Astrocyte of the cerebellum (primary cell): ENCODE data around the gene GRIN2A.

Experiments
- DNase-seq: peaks from one replicate; pipeline ENCODE4 v3.0.0-alpha.2; 2011; ENCODE audit warnings: low read depth
- H3K4me3 ChIP-seq: 2 replicates; pipeline ENCODE4 v1.5.1; 2011; ENCODE audit warnings: mild to moderate bottlenecking, low read depth, low read length, moderate library complexity
- in situ Hi-C: cut with HindIII; loops from 2 replicates; pipeline ENCODE4 v1.10.0; 2017; ENCODE audit warnings: low sequenced_read_pairs
- TF ChIP-seq, protein P1 (sequence below): IDR thresholded peaks from 2 replicates; pipeline ENCODE4 v1.5.1; 2012; ENCODE audit warnings: low read length, low read depth, moderate library complexity, mild to moderate bottlenecking; ENCODE audit errors: missing control alignments

Gene GRIN2A

DNA sequence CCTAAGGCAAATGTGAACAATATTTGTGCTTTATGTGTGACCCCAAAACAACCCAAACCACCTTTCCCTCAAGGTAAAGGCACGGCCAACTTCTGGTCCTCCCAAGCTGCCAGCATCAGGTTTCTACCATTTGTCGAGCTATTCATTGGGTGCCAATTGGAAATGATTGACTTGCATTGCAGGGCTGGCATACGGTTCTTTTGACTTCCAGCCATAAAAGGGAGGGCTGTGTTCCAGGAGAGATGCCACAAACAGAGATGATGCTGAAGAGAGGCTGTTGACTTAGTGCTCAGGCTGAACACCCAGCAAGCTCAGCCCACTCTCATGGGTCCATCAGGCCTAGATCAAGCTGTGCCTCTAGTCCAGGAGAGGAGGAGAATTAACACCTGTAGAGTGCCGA, 252.4 kb downstream of the GRIN2A start:
- DNase-seq, result no peak
- in situ Hi-C loops, result no loop called here
- no peak overlapping the region for H3K4me3 ChIP-seq
- TF ChIP-seq, protein P1, sequence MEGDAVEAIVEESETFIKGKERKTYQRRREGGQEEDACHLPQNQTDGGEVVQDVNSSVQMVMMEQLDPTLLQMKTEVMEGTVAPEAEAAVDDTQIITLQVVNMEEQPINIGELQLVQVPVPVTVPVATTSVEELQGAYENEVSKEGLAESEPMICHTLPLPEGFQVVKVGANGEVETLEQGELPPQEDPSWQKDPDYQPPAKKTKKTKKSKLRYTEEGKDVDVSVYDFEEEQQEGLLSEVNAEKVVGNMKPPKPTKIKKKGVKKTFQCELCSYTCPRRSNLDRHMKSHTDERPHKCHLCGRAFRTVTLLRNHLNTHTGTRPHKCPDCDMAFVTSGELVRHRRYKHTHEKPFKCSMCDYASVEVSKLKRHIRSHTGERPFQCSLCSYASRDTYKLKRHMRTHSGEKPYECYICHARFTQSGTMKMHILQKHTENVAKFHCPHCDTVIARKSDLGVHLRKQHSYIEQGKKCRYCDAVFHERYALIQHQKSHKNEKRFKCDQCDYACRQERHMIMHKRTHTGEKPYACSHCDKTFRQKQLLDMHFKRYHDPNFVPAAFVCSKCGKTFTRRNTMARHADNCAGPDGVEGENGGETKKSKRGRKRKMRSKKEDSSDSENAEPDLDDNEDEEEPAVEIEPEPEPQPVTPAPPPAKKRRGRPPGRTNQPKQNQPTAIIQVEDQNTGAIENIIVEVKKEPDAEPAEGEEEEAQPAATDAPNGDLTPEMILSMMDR, result no peak

DNA sequence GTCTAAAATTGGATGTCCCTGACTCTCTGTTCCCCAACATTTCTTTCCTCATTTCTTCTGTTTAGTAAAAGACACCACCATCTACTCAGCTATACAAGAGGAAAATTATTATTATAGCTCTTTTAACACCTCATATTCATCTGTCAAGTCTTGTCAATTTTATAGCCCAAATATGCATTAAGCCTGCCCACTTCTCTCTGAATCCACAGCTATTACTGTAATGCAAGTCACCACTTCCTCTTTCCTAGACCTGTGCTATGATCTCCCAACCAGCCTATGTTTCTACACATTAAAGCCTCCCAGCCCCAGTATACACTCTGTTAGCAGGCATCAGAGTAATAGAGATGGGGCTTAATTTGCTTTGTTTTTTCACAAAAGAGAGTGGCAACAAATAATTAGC, 252.9 kb downstream of the GRIN2A start:
- TF ChIP-seq, protein P1, result no peak
- in situ Hi-C loops, result no loop called here
- no peak overlapping the region for H3K4me3 ChIP-seq
- no peak for DNase-seq

DNA sequence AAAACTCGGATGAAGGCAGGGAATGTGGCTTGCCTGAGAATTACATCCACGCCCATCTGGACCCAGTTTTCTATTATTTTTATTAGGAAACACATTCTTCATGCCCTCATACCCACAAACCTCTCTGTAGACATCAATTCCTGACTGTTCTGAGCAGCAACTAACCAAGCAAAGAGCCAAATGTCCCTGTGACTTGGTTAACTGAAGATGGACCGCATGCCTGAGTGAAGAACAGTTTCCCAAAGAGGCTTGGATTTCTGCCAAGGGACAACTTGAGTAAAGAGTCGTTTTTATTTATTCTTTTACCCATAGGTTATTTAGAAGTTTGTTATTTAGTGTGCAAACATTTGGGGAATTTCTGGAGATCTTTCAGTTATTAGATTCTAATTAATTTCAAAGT, 259.8 kb downstream of the GRIN2A start:
- H3K4me3 ChIP-seq, result no peak overlapping the region
- in situ Hi-C loops, result no loop called here
- DNase-seq, result no peak
- TF ChIP-seq, protein P1, result no peak

DNA sequence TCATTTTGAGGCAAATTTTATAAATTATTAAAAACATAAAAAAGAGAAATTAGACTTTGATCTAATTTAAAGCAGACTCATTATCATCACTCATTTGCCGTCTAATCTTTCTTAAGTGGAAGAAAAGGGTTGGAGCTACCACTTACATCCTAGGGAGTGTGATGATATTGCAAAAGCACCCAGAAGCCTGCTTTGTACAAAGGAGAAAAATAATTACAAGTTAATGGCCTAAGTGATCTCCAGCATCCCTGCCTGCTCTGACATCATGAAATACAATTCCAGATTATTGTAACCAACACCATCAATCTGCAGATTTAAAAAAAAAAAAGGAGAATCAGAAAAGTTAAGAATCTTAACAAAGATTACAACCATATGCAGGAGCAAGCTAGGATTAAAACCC, 260.2 kb downstream of the GRIN2A start:
- TF ChIP-seq, protein P1, result no peak
- H3K4me3 ChIP-seq, result no peak overlapping the region
- in situ Hi-C loops, result no loop called here
- no peak for DNase-seq

DNA sequence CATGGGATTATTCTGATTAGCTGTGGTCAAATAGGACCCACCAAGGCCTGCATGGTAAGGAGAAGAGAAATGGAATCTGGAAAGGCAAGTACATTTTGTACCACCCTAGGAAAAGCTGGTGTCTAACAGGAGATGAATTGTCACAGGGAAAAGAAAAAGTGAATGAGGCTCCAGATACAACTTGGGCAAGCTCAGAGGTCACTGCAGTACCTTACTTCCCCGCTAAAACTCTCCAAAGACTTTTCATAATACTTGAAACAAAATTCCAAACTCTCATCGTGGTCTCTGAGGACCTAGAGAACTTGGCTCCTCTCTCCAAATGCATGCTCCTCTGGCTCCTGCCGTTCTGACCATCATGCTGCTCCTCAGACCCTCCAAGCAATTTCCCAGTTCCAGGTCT, 262.8 kb downstream of the GRIN2A start:
- no peak overlapping the region for H3K4me3 ChIP-seq
- in situ Hi-C loops, result no loop called here
- TF ChIP-seq, protein P1, result no peak
- no peak for DNase-seq

DNA sequence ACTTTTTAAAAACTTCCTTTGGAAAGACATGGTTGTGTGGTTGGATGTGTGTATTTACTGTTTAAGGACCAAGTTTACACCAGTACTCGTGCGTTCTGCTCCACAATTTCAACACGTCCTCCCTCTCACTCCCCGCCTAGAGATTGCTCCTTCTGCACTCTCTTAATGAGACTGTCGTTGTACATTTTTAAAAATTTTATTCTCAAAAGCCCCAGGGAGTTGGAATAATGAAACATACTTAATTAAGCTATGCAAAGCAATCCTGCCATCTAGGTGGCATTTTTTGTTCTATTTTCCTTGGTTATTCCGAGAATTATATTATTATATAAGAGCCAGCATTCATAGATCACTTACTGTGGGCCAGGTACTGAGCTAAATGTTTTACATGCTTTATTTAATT, 264.5 kb downstream of the GRIN2A start:
- H3K4me3 ChIP-seq, result no peak overlapping the region
- in situ Hi-C loops, result no loop called here
- DNase-seq, result no peak
- TF ChIP-seq, protein P1, result no peak

DNA sequence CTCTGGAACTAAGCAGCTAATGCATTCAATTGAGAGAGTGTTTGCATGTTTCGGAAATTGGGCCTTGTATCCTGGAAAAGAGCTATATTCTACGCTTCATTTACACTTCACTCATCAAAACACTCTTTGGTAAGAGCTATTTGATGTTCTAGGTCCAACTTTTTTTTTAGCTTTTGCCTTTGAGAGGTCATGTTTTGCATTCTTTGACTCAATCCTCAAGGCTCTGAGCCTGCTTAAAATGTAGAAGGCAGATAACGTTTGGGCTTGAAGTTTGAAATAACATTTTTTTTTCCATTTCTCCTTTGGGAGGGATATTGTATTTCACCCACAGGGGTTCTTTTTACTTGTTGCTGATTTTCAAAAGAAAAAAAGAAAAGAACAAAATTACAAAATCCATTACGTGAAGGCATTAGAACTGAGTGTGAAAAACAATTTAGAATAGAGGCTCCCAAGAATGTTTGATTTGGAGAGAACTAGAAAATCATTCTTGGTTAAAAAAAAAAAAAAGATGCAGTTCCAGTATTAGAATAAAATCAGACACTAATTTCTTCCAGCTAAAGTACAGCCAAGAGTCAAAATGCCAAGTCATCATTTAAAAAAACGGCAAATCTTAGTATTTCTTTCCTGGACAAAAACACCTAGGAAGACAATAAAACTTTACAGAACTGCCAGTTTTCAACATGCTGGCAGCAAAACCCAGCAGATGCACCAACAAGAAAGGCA, 268.5 kb downstream of the GRIN2A start:
- no peak for DNase-seq
- in situ Hi-C loops, result no loop called here
- no peak overlapping the region for H3K4me3 ChIP-seq
- TF ChIP-seq, protein P1, result no peak
